Activated CD8-positive, alpha-beta T cell treated with anti-CD3 and anti-CD28 coated beads for 36 hours (primary cell): ENCODE data around the gene CADM2. TPM values are rescaled to one million over a fixed set of nuclear protein-coding genes. Genes with fewer than 3 reads are reported as not detected.

Experiments
- ATAC-seq: fragments of 200-7000 bp; cut with Tn5 transposase; one replicate; pipeline ENCODE4 v1.10.0; 2021; ENCODE audit warnings: mild to moderate bottlenecking, moderate library complexity
- CTCF ChIA-PET: fragments of 350-600 bp; sonication (Branson Sonifier 250); formaldehyde crosslinking; loops from one replicate; lab custom pipeline; 2021; ENCODE audit warnings: antibody characterized with exemption; lab: Charles Lee
- POLR2A ChIA-PET: fragments of 350-600 bp; sonication (Branson Sonifier 250); formaldehyde crosslinking; loops from one replicate; lab custom pipeline; 2021; ENCODE audit warnings: antibody characterized with exemption; lab: Charles Lee
- DNase-seq: peaks from one replicate; pipeline ENCODE4 v3.0.0-alpha.2; 2020
- H3K27ac Mint-ChIP-seq: one replicate; pipeline ENCODE4 v1.8.0; 2021; ENCODE audit warnings: mild to moderate bottlenecking, mixed read lengths
- H3K27me3 Mint-ChIP-seq: one replicate; pipeline ENCODE4 v1.8.0; 2021; ENCODE audit warnings: mixed read lengths
- H3K36me3 Mint-ChIP-seq: one replicate; pipeline ENCODE4 v1.8.0; 2021; ENCODE audit warnings: low read depth, mixed read lengths
- H3K4me1 Mint-ChIP-seq: one replicate; pipeline ENCODE4 v1.8.0; 2021; ENCODE audit warnings: low read depth, mixed read lengths
- H3K4me3 Mint-ChIP-seq: one replicate; pipeline ENCODE4 v1.8.0; 2021; ENCODE audit warnings: mild to moderate bottlenecking, moderate library complexity, mixed read lengths
- H3K9me3 Mint-ChIP-seq: one replicate; pipeline ENCODE4 v1.8.0; 2021; ENCODE audit warnings: mixed read lengths
- intact Hi-C: fragments of 100-400 bp; cut with micrococcal nuclease; formaldehyde crosslinking; loops from one replicate; pipeline ENCODE4 v1.10.0; 2022
- total RNA-seq, 2 experiments: library from RNA; stranded (reverse); gene quantifications; one replicate each; pipeline ENCODE4 v1.2.3, GENCODE V29; 2021
- TF ChIP-seq, protein P1 (sequence below): fragments of 200-600 bp; IDR thresholded peaks from one replicate; pipeline ENCODE4 v1.8.0; 2022; ENCODE audit warnings: antibody characterized with exemption, mild to moderate bottlenecking

Gene CADM2
- total RNA-seq, 2 experiments from 2014 or later = 0.38 TPM; not detected in 1

DNA sequence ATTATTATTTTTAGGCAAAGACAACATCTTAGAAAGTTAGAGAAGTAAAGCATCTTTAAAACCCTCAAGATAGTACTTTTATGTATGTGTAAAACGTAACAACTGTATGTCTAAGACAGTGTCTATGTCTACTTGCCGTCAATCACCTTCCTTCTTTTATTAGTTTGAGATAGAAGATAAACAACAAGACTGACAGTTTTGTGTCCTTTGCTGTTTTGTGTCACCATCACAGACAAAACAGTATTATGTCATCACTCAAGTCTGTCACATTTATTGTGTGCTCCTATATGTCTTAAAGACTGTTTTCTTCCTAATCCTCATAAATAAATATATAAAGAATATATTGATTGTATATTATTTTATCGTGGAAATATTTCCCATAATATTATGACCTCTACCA lies 908.3 kb downstream of the CADM2 start:
- no peak overlapping the region for H3K4me3 Mint-ChIP-seq
- ChIA-PET CTCF (no interaction called here), POLR2A (no interaction called here)
- H3K9me3 Mint-ChIP-seq = peaks cover 9% of the 10 kb centered on the region
- no peaks in the 10 kb centered on the region for H3K27me3 Mint-ChIP-seq
- intact Hi-C loops = no loop called here
- DNase-seq (no peak), ATAC-seq (no peak)
- H3K4me1 Mint-ChIP-seq = no peaks in the 10 kb centered on the region
- TF ChIP-seq, protein P1, sequence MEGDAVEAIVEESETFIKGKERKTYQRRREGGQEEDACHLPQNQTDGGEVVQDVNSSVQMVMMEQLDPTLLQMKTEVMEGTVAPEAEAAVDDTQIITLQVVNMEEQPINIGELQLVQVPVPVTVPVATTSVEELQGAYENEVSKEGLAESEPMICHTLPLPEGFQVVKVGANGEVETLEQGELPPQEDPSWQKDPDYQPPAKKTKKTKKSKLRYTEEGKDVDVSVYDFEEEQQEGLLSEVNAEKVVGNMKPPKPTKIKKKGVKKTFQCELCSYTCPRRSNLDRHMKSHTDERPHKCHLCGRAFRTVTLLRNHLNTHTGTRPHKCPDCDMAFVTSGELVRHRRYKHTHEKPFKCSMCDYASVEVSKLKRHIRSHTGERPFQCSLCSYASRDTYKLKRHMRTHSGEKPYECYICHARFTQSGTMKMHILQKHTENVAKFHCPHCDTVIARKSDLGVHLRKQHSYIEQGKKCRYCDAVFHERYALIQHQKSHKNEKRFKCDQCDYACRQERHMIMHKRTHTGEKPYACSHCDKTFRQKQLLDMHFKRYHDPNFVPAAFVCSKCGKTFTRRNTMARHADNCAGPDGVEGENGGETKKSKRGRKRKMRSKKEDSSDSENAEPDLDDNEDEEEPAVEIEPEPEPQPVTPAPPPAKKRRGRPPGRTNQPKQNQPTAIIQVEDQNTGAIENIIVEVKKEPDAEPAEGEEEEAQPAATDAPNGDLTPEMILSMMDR = no peak
- H3K36me3 Mint-ChIP-seq = no peaks in the 10 kb centered on the region
- no peak overlapping the region for H3K27ac Mint-ChIP-seq

DNA sequence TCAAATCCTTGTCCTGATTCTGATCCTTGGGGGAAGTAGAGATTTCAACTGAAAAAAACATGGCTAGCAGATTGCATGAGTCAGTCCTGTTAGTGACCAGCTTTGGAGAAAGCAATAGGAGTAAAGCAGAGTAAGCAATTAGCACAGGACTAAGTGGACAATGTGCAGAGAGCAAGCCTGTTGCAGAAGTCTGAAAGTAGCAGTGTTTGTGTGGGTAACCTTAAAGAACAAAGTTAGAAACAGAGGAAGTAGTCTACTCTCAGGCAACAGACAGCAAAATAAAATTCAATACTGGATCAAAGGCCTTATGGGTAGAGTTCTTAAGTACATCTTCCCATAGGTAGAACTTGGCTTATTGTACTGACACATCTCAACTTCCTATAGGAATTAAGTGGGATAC lies 916.8 kb downstream of the CADM2 start:
- H3K27me3 Mint-ChIP-seq = no peaks in the 10 kb centered on the region
- TF ChIP-seq, protein P1 = no peak
- no peak overlapping the region for H3K27ac Mint-ChIP-seq
- no peaks in the 10 kb centered on the region for H3K36me3 Mint-ChIP-seq
- ChIA-PET CTCF (no interaction called here), POLR2A (no interaction called here)
- DNase-seq = no peak
- peaks cover 4% of the 10 kb centered on the region for H3K9me3 Mint-ChIP-seq
- intact Hi-C loops = no loop called here
- no peaks in the 10 kb centered on the region for H3K4me1 Mint-ChIP-seq
- no peak overlapping the region for H3K4me3 Mint-ChIP-seq
- no peak for ATAC-seq

DNA sequence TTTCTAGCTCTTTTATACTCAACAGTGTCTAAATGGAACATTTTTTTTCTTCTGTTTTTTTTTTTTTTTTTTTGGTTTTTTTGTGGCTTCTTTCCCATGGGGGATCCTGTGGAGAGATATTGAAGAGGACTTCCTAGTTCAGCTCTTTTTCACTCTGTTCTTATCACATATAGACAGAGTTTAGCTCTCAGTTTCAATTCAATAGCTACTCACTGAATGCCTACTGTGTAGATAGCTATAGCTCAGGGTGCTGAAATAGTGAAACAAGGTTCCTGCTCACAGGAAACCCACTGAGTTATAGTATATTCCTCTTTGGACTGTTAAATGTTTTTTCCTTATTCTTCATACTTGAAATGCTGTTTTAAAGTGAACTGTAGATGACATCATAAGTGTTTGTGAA lies 918.8 kb downstream of the CADM2 start:
- POLR2A ChIA-PET = no interaction called here
- no peak overlapping the region for H3K4me3 Mint-ChIP-seq
- intact Hi-C loops = no loop called here
- peaks cover 6% of the 10 kb centered on the region for H3K9me3 Mint-ChIP-seq
- ATAC-seq (no peak), DNase-seq (no peak)
- no peak overlapping the region for H3K27ac Mint-ChIP-seq
- no peaks in the 10 kb centered on the region for H3K27me3 Mint-ChIP-seq
- H3K4me1 Mint-ChIP-seq = no peaks in the 10 kb centered on the region
- no peaks in the 10 kb centered on the region for H3K36me3 Mint-ChIP-seq
- CTCF ChIA-PET = no interaction called here
- TF ChIP-seq, protein P1 = no peak

GRCh38 chr3:85881833-85882393 lies 923.1 kb downstream of the CADM2 start:
- ChIA-PET CTCF (no interaction called here), POLR2A (no interaction called here)
- DNase-seq = no peak
- no peaks in the 10 kb centered on the region for H3K36me3 Mint-ChIP-seq
- ATAC-seq = no peak
- no peaks in the 10 kb centered on the region for H3K27me3 Mint-ChIP-seq
- TF ChIP-seq, protein P1 = no peak
- H3K4me1 Mint-ChIP-seq = no peaks in the 10 kb centered on the region
- intact Hi-C loops = no loop called here
- H3K27ac Mint-ChIP-seq = no peak overlapping the region
- peaks cover 6% of the 10 kb centered on the region for H3K9me3 Mint-ChIP-seq
- H3K4me3 Mint-ChIP-seq = no peak overlapping the region

- Mint-ChIP-seq H3K4me1 (no peaks in the 10 kb centered on the region), H3K4me3 (no peak overlapping the region), H3K36me3 (no peaks in the 10 kb centered on the region), H3K9me3 (peaks cover 9% of the 10 kb centered on the region), H3K27me3 (no peaks in the 10 kb centered on the region), H3K27ac (no peak overlapping the region)
- TF ChIP-seq, protein P1 = no peak
- POLR2A ChIA-PET = no interaction called here
- CTCF ChIA-PET = interaction anchor here (0.9 kb wide), 1 partner anchor 22 kb away, joined by 3 read pairs; no protein-coding TSS in a partner anchor
- intact Hi-C loops = no loop called here
- no peak for ATAC-seq
- DNase-seq = no peak
Measured at GRCh38 chr3:85890043-85890555, 931.3 kb downstream of the CADM2 start.
